ENCODE results near the gene RALGDS. TPM values are rescaled to one million over a fixed set of nuclear protein-coding genes. Genes with fewer than 3 reads are reported as not detected.

Gene RALGDS
- total and polyA plus RNA-seq, 9 of the 15 experiments (the other 6 are each of a cell fraction or from before 2014, with no cell fraction given), result 0.75 to 43.3 (median 27.1) TPM

GRCh38 chr9:133160742-133161546, 39.9 kb upstream of the RALGDS start (continued):
- no peak for TF ChIP-seq PBX2 (CRISPR knock-in tag; IDR thresholded peaks at IDR 0.05; ENCODE audit: low read depth)
- no peak for TF ChIP-seq PBX2 (tag; conservative IDR thresholded peaks at IDR 0.05; ENCODE audit: low read depth)
- TF ChIP-seq CREBBP (IDR thresholded peaks at IDR 0.05; ENCODE audit: low read depth, low read length), result no peak
- no peak for TF ChIP-seq TARDBP (IDR thresholded peaks at IDR 0.05)
- TF ChIP-seq MAFK (IDR thresholded peaks at IDR 0.05; ENCODE audit: low read length), result no peak
- TF ChIP-seq, protein P1, sequence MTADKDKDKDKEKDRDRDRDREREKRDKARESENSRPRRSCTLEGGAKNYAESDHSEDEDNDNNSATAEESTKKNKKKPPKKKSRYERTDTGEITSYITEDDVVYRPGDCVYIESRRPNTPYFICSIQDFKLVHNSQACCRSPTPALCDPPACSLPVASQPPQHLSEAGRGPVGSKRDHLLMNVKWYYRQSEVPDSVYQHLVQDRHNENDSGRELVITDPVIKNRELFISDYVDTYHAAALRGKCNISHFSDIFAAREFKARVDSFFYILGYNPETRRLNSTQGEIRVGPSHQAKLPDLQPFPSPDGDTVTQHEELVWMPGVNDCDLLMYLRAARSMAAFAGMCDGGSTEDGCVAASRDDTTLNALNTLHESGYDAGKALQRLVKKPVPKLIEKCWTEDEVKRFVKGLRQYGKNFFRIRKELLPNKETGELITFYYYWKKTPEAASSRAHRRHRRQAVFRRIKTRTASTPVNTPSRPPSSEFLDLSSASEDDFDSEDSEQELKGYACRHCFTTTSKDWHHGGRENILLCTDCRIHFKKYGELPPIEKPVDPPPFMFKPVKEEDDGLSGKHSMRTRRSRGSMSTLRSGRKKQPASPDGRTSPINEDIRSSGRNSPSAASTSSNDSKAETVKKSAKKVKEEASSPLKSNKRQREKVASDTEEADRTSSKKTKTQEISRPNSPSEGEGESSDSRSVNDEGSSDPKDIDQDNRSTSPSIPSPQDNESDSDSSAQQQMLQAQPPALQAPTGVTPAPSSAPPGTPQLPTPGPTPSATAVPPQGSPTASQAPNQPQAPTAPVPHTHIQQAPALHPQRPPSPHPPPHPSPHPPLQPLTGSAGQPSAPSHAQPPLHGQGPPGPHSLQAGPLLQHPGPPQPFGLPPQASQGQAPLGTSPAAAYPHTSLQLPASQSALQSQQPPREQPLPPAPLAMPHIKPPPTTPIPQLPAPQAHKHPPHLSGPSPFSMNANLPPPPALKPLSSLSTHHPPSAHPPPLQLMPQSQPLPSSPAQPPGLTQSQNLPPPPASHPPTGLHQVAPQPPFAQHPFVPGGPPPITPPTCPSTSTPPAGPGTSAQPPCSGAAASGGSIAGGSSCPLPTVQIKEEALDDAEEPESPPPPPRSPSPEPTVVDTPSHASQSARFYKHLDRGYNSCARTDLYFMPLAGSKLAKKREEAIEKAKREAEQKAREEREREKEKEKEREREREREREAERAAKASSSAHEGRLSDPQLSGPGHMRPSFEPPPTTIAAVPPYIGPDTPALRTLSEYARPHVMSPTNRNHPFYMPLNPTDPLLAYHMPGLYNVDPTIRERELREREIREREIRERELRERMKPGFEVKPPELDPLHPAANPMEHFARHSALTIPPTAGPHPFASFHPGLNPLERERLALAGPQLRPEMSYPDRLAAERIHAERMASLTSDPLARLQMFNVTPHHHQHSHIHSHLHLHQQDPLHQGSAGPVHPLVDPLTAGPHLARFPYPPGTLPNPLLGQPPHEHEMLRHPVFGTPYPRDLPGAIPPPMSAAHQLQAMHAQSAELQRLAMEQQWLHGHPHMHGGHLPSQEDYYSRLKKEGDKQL (CRISPR knock-in tag; IDR thresholded peaks at IDR 0.05; ENCODE audit: borderline replicate concordance), result no peak
- no peak for TF ChIP-seq ZBTB11 (CRISPR knock-in tag; IDR thresholded peaks at IDR 0.05)
- TF ChIP-seq MED1 (CRISPR knock-in tag; IDR thresholded peaks at IDR 0.05; ENCODE audit: borderline replicate concordance), result no peak
- no peak for TF ChIP-seq SRSF1 (IDR thresholded peaks at IDR 0.05; ENCODE audit: low read depth, low read length)
- TF ChIP-seq CHD4 (IDR thresholded peaks at IDR 0.05; ENCODE audit: insufficient read depth, insufficient replicate concordance, low read depth, low read length, poor library complexity, severe bottlenecking), result no peak
- TF ChIP-seq HIVEP1 (CRISPR knock-in tag; IDR thresholded peaks at IDR 0.05), result no peak
